Measurements from ENCODE around the gene RAB38. TPM values are rescaled to one million over a fixed set of nuclear protein-coding genes. Genes with fewer than 3 reads are reported as not detected.

Gene RAB38
- total RNA-seq, 1 experiment from 2014 or later: 18.7 TPM

DNA sequence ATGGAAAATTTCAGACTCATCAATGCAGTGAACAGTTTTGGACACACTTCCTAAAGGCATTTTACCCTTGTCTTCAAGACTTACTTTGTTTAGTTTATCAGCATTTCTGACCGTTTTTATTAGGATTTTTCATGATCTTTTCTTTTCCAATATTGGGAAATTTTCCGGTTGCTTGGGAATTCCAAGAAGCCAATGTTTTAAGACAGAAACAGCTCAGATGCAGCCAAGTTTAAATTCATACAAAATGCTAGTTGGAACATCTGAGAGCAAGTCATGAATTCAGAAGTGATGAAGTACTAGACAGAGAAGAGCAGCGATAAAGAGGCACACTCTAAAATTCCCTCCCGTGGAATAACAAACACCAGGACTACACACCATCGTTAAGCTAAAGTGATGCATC, 68.6 kb downstream of the RAB38 start:
- no peak overlapping the region for H3K9ac ChIP-seq (ENCODE audit: extremely low read depth, insufficient read length, low read length)
- H3K27ac ChIP-seq (ENCODE audit: insufficient read length, low read depth, low read length): no peak overlapping the region
- no peaks in the 10 kb centered on the region for H3K23me2 ChIP-seq (ENCODE audit: insufficient read length, low read depth, low read length, poor library complexity, severe bottlenecking)
- H3K79me1 ChIP-seq (ENCODE audit: insufficient read depth, low read depth, low read length, poor library complexity, severe bottlenecking): no peaks in the 10 kb centered on the region
- H3K27ac Mint-ChIP-seq: no peak overlapping the region
- H3K4me3 Mint-ChIP-seq: no peak overlapping the region
- no peak overlapping the region for H2BK12ac ChIP-seq (ENCODE audit: insufficient read length, low read depth, low read length)
- no peak for DNase-seq
- no peak overlapping the region for H3K4ac ChIP-seq (ENCODE audit: low read depth, low read length)
- H4K91ac ChIP-seq (ENCODE audit: insufficient read length, low read depth, low read length): no peak overlapping the region
- H3K23ac ChIP-seq (ENCODE audit: insufficient read length, low read depth, low read length): no peak overlapping the region
- H3K14ac ChIP-seq (ENCODE audit: insufficient read depth, low read length): no peak overlapping the region
- no peaks in the 10 kb centered on the region for H3K27me3 Mint-ChIP-seq (ENCODE audit: low read depth)
- H4K20me1 ChIP-seq (ENCODE audit: control insufficient read depth, insufficient read depth, insufficient read length): no peaks in the 10 kb centered on the region
- H3T11ph ChIP-seq (ENCODE audit: low read length): no peak overlapping the region
- H2BK5ac ChIP-seq (ENCODE audit: insufficient read length, low read length): no peak overlapping the region
- H3K4me2 ChIP-seq (ENCODE audit: insufficient read depth, insufficient read length, low read length): no peak overlapping the region
- no peak overlapping the region for H2AFZ ChIP-seq (ENCODE audit: low read length)
- H3K9me3 Mint-ChIP-seq: peaks cover 0 to 8% of the 10 kb centered on the region in 2 experiments; a peak in 3 of 5 replicates
- H3K4me1 Mint-ChIP-seq: peaks cover 9% of the 10 kb centered on the region in 2 experiments
- no peak overlapping the region for H3K56ac ChIP-seq (ENCODE audit: insufficient read length, low read depth, low read length)
- H3K27me3 ChIP-seq (ENCODE audit: insufficient read depth, low read length): no peaks in the 10 kb centered on the region
- no peak overlapping the region for H2BK120ac ChIP-seq (ENCODE audit: low read depth, low read length, poor library complexity, severe bottlenecking)
- H4K8ac ChIP-seq (replicated peaks; ENCODE audit: insufficient read length, low read depth, low read length): no peak overlapping the region
- peaks cover 12 to 32% (median 25%) of the 10 kb centered on the region in 3 experiments for H3K36me3 Mint-ChIP-seq (ENCODE audit: insufficient read depth in 1 of 3, low read depth in 3 of 3)
- no peak overlapping the region for H4K5ac ChIP-seq (ENCODE audit: insufficient read length, low read depth, low read length)
- H3K4me1 ChIP-seq (ENCODE audit: insufficient read depth, low read length): 0 out of 2 replicates have a peak, but pooled peaks cover 3% of the 10 kb centered on the region
- H3K79me2 ChIP-seq (ENCODE audit: insufficient read depth, low read length): no peaks in the 10 kb centered on the region
- TF ChIP-seq, protein P1, sequence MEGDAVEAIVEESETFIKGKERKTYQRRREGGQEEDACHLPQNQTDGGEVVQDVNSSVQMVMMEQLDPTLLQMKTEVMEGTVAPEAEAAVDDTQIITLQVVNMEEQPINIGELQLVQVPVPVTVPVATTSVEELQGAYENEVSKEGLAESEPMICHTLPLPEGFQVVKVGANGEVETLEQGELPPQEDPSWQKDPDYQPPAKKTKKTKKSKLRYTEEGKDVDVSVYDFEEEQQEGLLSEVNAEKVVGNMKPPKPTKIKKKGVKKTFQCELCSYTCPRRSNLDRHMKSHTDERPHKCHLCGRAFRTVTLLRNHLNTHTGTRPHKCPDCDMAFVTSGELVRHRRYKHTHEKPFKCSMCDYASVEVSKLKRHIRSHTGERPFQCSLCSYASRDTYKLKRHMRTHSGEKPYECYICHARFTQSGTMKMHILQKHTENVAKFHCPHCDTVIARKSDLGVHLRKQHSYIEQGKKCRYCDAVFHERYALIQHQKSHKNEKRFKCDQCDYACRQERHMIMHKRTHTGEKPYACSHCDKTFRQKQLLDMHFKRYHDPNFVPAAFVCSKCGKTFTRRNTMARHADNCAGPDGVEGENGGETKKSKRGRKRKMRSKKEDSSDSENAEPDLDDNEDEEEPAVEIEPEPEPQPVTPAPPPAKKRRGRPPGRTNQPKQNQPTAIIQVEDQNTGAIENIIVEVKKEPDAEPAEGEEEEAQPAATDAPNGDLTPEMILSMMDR (conservative IDR thresholded peaks at IDR 0.05): no peak
- WGBS (ENCODE audit: extremely low coverage, insufficient read length, low lambda C conversion rate): no CpG with 5 or more reads among the region's 5 CpGs
- H3K9me3 ChIP-seq (ENCODE audit: control insufficient read depth, low read depth, low read length): no peaks in the 10 kb centered on the region
- no peak overlapping the region for H2AK5ac ChIP-seq (ENCODE audit: insufficient read length, low read length)
- H3K18ac ChIP-seq (ENCODE audit: insufficient read length, low read depth, low read length): no peak overlapping the region
- H2BK20ac ChIP-seq (ENCODE audit: low read depth, low read length, poor library complexity, severe bottlenecking): no peak overlapping the region
- no peak overlapping the region for H2BK15ac ChIP-seq (ENCODE audit: low read depth, low read length)

Data from H9 (cell line).